Measurements from ENCODE around the gene NPTX1.

GRCh38 chr17:80482555-80483308 is 6.3 kb upstream of the NPTX1 start:
- TF ChIP-seq CTCF (conservative IDR thresholded peaks at IDR 0.05; ENCODE audit: low read length) (0 out of 2 replicates have a peak, but pooled peaks have one; percentile 33), EZH2phosphoT487 (IDR thresholded peaks at IDR 0.05; ENCODE audit: borderline replicate concordance, low read depth, low read length) (no peak)
